NCI-H2196 (cell line): ENCODE data around the gene NEK10.
A peak's percentile ranks its signal among the peaks of the same experiment; 100 is the strongest.
"Not testable (repeated sequence)": the region's sequence is repeated elsewhere in the genome, so short reads cannot be mapped to it uniquely, and the experiment has no call there.

ENCODE experiments used
- DNase-seq: peaks from one replicate; lab custom pipeline; 2025; ENCODE audit not compliant: unreplicated experiment; lab: John Stamatoyannopoulos, UW

Gene NEK10

DNA sequence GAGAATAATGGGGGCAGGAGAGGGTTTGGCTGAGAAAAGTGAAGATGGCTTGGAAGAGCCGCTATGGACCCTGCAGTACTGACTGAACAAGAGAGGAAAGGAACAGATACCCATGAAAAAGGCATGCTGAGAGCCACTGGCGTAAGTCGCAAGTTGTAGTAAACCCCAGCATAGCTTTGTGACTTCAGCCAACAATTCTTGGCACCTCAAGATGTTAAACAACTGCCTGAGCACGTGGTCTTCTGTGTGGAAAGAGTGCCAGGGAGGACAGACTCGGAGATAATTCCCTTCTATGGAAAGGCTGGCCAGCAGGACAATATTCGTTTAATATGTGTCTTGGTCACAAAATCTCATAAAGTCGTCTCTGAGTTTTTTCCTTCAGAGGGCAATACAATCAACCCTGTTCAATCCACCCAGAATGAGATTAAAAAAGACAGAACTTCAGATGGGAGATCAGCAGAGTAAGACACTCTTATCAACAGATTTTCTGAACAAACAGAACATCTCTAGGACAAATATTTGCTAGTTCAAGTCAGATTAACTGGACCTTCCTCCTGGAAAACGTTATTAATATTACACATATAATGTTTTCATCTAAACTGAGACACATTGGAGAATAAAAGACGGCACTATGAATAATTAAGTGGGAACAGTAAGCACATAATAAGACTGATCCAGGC lies 49.2 kb downstream of the NEK10 start:
- DNase-seq, result no peak

DNA sequence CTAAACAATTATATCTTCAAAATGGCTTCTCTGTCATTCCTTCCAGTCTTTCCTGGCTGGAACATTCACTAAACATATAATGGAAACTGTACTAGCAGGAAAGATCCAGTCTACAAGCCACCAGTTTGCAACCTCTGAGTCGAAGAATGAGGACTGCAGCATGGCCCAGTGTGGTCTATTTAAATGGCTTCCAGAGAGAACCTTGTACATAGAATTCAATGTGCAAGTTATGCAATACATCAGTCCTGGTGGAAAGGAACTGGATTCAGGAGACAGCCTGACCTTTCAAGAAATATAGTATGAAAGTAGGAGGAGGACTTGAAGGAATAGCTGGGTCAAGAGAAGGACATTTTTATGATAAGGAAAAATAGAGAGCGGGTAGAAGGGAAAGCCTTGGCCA lies 49.9 kb downstream of the NEK10 start:
- DNase-seq, result no peak

DNA sequence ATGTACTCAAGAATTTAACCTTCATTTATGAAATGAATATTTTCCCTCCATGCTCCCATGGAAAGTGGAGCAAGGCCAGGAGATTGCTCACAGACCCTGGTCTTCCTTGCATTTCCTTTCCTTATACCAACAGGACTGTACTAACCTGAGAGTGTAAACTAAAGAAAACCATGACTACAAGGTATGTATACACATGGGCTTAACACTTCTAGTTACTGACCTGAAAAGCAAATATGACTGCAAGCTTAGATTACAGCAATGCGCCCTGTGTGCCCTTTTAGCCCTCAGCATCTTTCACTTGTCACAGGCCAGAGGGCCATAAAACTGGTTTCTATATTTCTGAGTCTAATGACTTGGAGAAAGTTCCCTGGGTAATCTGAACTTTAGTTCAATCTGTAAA lies 52.1 kb downstream of the NEK10 start:
- no peak for DNase-seq

DNA sequence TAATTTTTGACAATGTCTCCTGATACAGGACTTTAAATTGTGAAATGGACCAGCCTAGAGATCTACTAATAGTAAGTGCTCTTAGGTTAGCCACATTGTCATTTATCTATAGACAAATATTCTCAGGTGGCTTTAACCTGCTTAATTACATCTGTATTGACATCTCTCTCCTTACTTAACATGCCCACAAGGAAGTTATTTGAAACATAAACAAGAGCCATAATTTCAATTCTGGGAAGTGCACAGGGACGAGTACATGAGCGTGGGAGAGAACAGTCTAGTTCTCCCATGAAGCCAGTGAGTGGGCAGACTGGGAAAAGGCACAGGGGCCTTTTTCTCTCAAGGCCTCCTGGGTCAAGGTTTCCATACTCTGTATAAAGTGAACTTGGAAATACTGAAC lies 54.2 kb downstream of the NEK10 start:
- DNase-seq, result no peak

DNA sequence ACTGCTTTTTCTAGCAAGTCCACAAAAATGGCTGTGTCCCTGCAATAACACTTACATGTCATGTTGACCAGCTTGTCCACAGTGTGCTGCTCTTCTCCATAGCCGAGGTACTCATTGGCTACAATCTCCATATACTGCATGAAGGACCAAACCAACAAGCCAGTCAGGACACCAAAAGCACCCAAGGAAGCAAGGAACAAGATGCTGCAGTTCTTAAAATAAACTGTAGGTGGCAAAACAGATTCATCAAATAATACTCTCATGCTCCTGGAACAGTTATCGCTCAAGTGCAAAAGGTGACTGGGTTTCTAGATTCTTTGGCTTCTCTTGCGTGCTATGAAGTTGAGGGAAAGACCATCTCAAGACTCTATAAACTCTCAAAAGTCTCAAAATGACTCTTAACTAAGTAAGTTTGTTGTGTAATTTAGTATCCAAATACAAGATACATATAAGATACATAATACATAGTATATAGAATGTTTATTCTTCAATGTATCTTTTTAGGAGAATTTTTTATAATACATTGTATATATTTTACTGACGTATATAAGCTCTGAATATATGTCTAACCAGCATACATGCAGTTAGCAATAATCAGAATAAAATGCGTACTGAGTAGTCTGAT lies 57.0 kb downstream of the NEK10 start:
- DNase-seq, result peak; percentile 24

DNA sequence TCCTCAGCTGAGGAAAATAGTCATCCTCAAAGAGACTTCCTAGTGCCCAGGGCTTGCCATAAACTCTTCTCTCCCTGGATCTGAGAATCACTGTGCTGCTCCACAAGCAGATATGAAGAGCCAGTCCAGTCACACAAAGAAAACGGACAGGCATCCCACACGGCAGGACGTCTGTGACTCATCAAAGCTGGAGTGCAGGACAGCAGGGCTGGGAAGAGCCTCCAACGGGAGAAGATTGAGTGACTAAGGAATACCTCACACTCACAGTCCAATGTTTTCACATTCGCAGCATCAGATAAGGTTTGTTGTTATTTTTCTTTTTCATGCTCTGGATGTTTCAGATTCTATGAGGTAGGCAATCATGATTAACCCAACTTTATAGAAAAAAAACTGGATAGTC lies 57.8 kb downstream of the NEK10 start:
- no peak for DNase-seq

DNA sequence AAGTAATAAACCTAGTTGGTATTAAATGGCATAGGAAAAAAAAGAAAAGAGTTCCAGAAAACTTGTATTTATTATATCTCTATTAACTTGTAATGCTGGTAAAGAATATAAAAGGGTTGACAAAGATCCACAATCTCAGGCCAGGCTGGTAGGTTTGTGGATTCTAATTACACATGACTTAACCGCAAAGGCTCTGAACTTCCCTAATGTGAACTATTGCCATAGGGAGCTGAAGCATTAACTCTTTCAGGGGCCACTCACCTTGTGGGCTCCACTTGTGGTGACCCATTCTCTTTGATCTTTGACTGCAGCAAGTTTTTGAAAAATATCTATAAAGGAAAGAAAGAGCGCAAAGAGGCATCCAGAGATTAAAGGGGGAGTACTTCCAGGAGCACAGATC lies 58.5 kb downstream of the NEK10 start:
- DNase-seq, result no peak

DNA sequence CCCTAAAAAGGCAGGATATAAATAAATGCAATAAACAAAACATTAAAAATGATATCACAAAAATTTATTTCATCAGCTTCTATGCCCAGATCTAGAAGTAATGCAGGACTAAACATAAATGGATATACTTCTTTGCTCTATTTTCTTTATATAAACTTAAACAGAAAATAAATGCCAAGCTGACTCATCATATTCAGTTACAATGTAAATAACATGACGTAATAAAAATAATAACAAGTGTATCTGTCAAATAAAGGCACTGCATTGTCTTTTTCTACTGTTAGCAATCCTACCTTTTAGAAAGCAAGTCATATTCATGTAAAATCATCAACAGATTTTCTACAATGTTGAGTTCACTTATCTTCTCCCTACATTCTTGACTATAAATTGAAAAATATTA lies 61.6 kb downstream of the NEK10 start:
- no peak for DNase-seq

DNA sequence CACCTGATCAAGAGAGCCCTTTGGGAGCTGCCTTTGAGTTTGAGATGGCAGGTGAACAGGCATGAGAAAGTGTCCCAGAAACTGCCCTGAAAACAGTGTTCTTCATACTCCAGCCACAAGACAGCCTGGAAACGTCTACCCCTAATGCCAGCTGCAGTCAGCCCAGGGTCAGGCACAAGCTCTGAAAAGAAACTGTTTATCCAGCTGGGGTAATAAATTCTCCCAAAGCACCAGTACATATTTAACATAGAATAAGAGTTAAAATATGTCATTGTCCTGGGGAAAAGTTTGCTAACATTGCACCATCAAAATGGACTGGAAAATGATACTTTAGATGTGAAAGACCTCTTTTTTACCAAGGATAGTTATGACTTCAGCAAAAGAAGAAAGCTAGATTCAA lies 66.3 kb downstream of the NEK10 start:
- DNase-seq, result no peak

DNA sequence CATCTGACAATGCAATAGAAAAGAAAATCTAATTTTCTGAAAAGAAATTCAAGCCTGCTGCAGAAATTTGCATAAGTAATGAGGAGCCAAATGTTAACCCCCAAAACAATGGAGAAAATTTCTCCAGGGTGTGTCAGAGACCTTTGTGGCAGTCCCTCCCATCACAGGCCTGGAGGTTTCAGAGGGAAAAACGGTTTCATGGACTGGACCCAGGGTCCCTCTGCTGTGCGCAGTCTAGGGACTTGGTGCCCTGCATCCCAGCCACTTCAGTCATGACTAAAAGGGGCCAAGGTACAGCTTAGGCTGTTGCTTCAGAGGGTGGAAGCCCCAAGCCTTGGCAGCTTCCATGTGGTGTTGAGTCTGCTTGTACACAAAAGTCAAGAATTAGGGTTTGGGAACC lies 70.2 kb downstream of the NEK10 start:
- DNase-seq, result not testable (repeated sequence)

DNA sequence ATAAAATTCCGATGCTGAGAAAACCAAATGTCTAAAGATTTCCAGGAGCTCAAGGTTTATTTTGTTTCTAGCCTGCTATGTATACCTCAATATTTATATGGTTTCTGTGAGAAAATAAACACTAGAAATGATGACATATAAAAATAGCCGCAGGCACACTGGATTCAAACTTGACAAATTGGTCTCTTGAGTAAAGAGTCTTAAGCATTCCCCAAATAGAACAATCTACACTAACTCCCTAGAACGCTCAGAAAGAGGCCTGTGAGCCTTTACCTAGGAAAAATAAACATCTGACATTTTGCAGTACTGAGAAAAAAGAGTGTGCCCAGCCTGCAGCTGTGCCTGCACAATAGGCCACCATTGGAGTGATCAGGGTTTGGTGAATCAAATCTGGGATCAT lies 75.2 kb downstream of the NEK10 start:
- no peak for DNase-seq

DNA sequence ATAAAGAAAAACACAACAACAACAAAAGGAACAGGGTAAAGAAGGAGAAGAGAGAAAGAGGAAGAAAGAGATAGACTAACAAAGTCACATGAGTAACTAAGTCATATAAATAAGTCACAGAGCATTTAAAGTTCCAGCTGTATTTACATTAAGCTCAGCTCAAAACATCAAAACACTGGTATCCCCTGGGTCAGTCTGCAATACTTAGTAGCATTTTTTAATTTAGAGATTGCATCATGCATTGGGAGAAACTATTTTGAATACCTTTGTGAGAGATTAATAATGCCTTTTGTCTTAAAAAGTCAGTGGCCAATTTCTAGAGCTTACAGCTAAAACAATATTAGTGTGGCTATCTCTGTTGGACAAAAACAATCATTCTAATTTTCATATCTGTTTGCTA lies 78.4 kb downstream of the NEK10 start:
- DNase-seq, result no peak

DNA sequence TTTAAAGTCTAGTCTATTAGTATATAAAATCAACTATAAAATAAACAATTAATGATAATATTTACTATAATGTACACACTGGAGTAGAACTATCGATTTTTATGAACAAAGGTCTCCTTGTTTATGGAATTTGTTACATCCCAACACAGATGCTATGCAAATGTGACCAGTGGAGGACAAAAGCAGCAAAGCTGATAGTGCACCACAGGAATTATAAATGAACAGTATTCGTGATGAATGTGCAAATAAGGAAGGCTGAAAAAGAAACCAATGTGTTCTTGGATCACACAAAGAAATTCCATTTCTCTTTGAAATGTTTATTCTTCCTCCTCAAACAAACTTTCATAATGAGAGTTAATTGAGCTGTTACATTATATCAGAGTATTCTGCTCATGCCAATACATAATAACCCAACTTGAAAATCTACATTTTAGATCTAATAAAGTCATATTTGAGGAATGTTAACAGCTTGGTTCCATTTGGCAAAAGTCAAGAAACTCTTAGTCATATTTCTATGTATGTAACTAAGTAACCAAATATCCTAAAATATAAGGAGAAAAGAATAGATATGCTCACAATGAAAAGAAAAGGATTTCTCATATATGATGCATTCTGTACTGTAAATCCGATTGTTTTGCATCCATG lies 79.3 kb downstream of the NEK10 start:
- DNase-seq, result no peak

DNA sequence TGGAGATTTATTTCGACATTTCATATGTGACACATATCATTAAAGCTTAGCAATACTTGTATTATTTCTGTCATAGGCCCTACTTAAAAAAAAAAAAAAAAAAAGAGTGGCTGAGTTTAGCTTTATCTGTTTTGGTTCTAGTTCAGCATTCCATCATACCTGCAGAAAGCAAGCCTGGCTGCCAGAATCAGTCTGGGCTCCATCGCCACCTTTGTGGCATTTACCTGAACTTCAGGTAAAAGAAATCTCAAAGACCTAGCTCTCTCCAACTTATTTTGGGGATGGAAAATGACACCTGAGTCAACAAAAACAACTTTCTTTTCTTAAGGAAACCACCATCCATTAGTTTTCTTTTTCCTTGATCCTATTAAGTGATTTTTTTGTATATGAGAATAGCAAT lies 82.1 kb downstream of the NEK10 start:
- no peak for DNase-seq

DNA sequence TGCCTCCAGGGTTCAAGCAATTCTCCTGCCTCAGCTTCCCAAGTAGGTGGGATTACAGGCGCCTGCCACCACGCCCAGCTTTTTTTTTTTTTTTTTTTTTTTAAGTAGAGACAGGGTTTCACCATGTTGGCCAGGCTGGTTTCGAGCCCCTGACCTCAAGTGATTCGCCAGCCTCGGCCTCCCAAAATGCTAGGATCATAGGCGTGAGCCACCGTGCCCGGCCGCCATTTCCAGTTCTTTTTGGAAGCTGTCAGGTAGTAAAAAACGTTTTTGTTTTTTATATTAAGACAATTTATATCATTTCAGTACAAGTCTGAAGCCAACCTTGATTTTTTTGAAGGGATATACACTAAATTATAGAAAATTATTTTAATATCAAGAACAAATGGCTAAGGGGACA lies 82.7 kb downstream of the NEK10 start:
- DNase-seq, result not testable (repeated sequence)

DNA sequence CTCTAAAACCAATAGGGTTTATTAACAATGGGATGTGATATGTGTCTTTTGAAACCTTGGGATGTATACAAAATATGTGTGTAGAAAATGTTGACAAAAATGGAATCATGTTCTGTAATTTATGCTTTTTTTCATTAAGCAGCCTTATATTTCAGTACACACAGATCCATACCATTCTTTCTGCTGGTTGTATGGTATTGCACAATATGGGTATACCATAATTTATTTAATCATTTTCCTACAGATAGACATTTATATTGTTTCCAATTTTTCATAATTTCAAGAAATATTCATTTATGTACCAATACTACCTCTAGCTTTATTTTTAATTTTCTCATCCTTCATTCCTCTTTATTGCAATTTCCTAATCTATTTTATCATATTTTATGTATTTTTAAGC lies 83.5 kb downstream of the NEK10 start:
- DNase-seq, result no peak

DNA sequence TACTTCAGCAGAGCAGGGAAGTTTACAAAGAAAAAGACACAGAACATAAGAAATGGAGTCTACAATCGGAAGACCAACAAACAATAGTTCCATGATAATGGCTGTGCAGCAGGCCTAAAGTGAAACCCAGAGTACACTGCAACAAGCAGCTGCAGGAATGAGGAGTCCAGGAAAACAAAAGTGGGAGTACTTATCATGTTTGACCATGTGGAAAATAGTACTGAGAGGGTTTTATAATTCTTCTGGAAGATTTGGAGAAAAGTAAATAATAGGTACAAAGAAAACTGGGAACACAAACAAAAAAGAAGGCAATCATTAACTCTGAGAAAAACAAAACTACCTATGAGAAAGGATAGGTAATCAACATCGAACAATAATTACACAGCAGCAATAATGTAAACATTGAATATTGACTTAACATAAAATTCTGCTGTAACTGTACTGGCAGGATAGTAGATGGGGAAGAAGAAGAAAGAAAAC lies 87.5 kb downstream of the NEK10 start:
- no peak for DNase-seq

DNA sequence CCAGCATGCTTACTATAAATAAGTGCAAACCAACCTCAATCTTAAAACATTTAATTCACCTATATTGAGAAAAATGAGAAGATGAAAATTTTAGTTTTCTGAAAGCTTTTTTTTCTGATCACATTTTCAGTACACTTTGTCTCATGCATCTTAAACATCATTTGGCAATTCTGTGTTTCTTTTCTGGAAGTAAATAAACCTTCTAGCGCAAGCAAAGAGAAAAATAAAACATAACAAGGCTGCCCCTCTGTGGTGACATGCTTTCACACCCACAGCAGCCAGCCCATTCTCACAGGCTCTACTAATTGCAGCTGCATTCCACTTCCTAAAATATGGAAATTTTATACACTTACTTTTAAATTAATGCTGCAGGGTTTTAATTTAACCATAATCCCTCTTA lies 90.1 kb downstream of the NEK10 start:
- DNase-seq, result no peak

DNA sequence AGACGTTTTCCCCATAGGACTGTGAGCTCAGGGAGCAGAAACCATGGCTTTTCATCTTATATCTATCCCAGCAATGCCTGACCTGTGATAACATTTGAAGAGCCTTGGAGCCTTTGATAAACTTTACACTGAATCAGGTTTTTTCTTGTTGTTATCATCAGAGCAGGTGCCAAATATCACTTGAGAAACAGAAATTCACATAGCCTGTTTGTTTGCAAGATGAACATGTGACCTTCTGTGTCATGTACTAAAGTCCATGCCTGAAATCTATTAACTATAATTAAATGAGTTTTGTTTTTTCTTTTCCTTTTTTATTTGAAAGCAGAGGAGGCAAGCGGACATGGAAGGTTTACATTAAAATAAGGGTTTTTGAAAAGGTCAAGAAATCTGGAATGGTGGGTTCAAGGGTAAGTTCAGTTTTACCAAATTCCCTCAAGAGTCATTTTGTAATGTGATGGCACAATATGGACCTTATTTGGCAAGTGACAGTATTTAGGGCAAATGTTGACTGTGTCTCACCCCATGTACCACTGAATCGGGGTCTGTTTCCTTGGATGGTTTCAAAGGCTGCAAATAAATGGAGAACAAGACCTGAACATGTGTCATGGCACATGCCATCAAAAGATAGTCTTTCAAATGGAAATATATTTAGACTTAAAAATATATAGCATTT lies 90.7 kb downstream of the NEK10 start:
- no peak for DNase-seq

DNA sequence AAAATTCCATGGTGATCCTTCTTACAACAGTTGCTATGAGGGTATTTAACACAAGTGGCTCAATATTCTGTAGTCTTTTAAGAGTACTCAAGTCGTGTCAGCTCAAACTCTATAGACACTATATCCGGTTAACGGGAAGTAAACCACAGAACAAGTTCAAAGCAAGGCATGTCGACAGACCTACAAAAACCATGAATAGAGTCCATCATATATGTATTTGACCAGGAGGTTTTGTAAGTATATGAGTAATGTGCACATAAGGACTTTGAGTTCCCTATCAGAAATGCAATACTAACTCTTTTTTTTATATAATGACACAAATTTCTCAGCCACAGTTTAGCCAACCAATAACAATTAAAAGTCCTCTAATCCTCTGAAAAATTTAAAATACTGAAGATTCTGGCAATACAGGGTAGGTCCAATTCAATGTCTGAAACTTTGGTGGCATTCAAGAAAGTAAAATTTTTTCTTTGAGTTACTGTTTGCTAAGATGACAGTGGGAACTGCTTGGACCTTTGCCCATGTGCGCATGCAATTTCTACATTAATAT lies 93.7 kb downstream of the NEK10 start:
- no peak for DNase-seq

DNA sequence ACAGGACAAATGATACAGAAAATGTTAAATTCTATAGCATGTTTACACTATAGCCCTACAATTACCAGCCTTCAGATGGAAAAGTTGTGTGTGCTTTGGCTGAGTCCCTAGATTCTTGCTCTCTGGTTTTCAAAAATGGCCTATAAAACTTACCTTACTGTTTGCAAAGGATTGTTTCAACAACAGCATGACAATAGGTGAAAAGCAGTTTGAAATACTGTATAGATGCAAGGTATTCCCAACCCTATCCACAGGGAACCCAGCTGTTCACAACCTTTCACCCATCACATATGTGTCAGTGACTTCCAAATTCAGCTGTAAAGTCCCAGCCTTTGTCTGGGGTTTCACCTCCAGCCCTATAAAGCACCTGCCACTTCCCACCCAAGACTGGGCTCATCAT lies 97.3 kb downstream of the NEK10 start:
- DNase-seq, result no peak

DNA sequence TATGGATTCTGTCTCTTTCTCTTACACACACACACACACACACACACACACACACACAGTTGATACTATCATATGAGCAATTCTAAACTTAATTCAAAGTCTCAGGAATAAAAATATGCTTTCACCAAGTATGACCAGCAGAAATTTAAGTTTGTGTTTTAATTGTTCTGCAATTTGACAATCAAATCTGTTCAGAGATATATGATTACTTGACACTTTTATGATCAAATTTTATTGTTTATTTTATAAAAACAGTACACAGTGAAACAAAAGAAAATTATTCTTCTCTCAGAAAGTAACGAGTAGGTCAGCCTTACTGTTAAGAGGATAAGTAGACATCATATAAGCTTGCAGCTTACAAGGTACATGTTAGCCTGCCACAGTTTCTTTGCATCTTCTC lies 114.3 kb downstream of the NEK10 start:
- DNase-seq, result no peak
